Smooth muscle cell (in vitro differentiated cells): ENCODE results near the gene DMC1. TPM values are rescaled to one million over a fixed set of nuclear protein-coding genes. Genes with fewer than 3 reads are reported as not detected.
A peak's percentile ranks its signal among the peaks of the same experiment; 100 is the strongest.

ENCODE experiments used
- DNase-seq: peaks from one replicate; lab custom pipeline; 2025; ENCODE audit not compliant: unreplicated experiment; lab: John Stamatoyannopoulos, UW
- H2AFZ ChIP-seq: fragments of 200-600 bp; sonication (generic); 2 replicates; pipeline ENCODE4 v1.6.0; 2016; ENCODE audit warnings: antibody characterized with exemption, low read depth, mild to moderate bottlenecking
- H3F3A ChIP-seq: fragments of 200-600 bp; sonication (generic); 2 replicates; pipeline ENCODE4 v1.6.0; 2017; ENCODE audit warnings: antibody characterized with exemption, low read depth
- H3K27ac ChIP-seq: fragments of 200-600 bp; sonication (generic); 2 replicates; pipeline ENCODE4 v1.5.1; 2016; ENCODE audit warnings: low read depth, mild to moderate bottlenecking
- H3K27me3 ChIP-seq: fragments of 200-600 bp; sonication (generic); 2 replicates; pipeline ENCODE4 v1.6.1; 2016; ENCODE audit warnings: low read depth, mild to moderate bottlenecking
- H3K36me3 ChIP-seq: fragments of 200-600 bp; sonication (generic); 2 replicates; pipeline ENCODE4 v1.5.1; 2016; ENCODE audit warnings: low read depth
- H3K4me1 ChIP-seq: fragments of 200-600 bp; sonication (generic); 2 replicates; pipeline ENCODE4 v1.5.1; 2016; ENCODE audit warnings: low read depth
- H3K4me2 ChIP-seq: fragments of 200-600 bp; sonication (generic); 2 replicates; pipeline ENCODE4 v1.6.0; 2016; ENCODE audit warnings: mild to moderate bottlenecking
- H3K4me3 ChIP-seq: fragments of 200-600 bp; sonication (generic); 2 replicates; pipeline ENCODE4 v1.5.1; 2016; ENCODE audit warnings: mild to moderate bottlenecking
- H3K79me2 ChIP-seq: fragments of 200-600 bp; sonication (generic); 2 replicates; pipeline ENCODE4 v1.6.0; 2016; ENCODE audit warnings: low read depth, mild to moderate bottlenecking
- H3K9ac ChIP-seq: fragments of 200-600 bp; sonication (generic); 2 replicates; pipeline ENCODE4 v1.6.0; 2016; ENCODE audit warnings: low read depth
- H3K9me3 ChIP-seq: fragments of 200-600 bp; sonication (generic); replicated peaks from 2 replicates; pipeline ENCODE4 v1.5.1; 2016; ENCODE audit warnings: low read depth
- H4K20me1 ChIP-seq: fragments of 200-600 bp; sonication (generic); 2 replicates; pipeline ENCODE4 v1.6.0; 2016; ENCODE audit warnings: low read depth
- WGBS: methylation state at CpG from one replicate; pipeline ENCODE4 v1.1.7; 2016; ENCODE audit warnings: low lambda C conversion rate; 5-methylcytosine and 5-hydroxymethylcytosine counted together
- polyA plus RNA-seq: library from polyadenylated mRNA; unstranded; fragments of >200 nt; fragmentation: Nextera tagmentation; extraction: Ambion mirVana; gene quantifications from 2 replicates; pipeline ENCODE4 v1.2.1, GENCODE V29; 2016
- total RNA-seq: library from RNA; depleted of rRNA; stranded (reverse); fragments of >200 nt; gene quantifications from 2 replicates; pipeline ENCODE4 v1.2.3, GENCODE V29; 2014
- TF ChIP-seq, protein P1 (sequence below): fragments of 200-600 bp; sonication (generic); IDR thresholded peaks from 2 replicates; pipeline ENCODE4 v1.5.1; 2017; ENCODE audit warnings: borderline replicate concordance, mild to moderate bottlenecking, antibody characterized with exemption; ENCODE audit not compliant: insufficient read depth, poor library complexity, severe bottlenecking

DMC1 gene
- total and polyA plus RNA-seq, 2 experiments from 2014 or later: 0.81 to 1.1 TPM

DNA sequence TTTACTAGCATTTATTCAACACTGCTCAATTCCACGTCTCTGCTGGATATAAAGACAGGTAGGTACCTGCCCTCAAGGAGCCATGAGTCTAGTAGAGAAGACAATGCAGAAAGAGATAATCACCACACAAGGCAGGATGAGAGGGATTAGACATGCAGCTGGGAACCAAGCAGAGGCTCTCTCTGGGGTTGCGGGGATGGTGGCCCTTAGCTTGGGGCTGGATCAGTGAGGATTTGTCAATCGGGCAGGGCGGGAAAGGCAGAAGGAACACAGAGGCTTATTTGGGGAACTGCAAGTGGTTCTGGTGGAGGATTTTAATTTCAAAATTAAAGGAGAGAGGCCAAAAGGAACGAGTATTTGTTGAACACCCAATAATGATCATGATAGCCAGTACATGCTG, 8.5 kb upstream of the DMC1 start:
- Histone ChIP-seq H3K9me3 (no peaks in the 10 kb centered on the region), H3K4me2 (no peak overlapping the region), H3K4me3 (no peak overlapping the region), H3K9ac (no peak overlapping the region), H2AFZ (no peak overlapping the region), H3K4me1 (no peaks in the 10 kb centered on the region), H3K36me3 (no peaks in the 10 kb centered on the region), H3F3A (no peaks in the 10 kb centered on the region), H3K27me3 (no peaks in the 10 kb centered on the region), H3K79me2 (no peaks in the 10 kb centered on the region), H4K20me1 (no peaks in the 10 kb centered on the region), H3K27ac (no peak overlapping the region)
- WGBS: 77% methylated on average over 5 of the region's 5 CpGs
- DNase-seq: no peak
- TF ChIP-seq, protein P1, sequence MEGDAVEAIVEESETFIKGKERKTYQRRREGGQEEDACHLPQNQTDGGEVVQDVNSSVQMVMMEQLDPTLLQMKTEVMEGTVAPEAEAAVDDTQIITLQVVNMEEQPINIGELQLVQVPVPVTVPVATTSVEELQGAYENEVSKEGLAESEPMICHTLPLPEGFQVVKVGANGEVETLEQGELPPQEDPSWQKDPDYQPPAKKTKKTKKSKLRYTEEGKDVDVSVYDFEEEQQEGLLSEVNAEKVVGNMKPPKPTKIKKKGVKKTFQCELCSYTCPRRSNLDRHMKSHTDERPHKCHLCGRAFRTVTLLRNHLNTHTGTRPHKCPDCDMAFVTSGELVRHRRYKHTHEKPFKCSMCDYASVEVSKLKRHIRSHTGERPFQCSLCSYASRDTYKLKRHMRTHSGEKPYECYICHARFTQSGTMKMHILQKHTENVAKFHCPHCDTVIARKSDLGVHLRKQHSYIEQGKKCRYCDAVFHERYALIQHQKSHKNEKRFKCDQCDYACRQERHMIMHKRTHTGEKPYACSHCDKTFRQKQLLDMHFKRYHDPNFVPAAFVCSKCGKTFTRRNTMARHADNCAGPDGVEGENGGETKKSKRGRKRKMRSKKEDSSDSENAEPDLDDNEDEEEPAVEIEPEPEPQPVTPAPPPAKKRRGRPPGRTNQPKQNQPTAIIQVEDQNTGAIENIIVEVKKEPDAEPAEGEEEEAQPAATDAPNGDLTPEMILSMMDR: no peak

DNA sequence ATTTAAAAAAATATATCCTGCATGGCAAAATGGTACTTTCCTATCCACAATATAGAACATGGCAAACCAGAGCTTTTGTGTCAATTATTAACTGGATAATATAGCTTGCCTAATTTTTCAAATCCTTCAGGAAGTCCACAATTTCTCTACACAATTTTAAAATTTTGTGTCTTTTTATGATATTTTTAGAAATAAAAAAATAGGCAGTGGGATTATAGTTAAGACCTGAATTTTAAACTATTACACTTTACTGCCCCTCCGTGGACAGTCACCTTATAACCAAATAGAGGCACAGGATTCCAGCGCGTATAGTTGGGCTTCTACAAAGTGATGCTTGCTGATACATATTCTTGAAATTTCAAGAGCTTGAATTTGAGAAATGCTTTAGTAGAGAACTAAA, 2.1 kb upstream of the DMC1 start:
- Histone ChIP-seq H3K27ac (no peak overlapping the region), H3K4me3 (no peak overlapping the region), H3K27me3 (peaks cover 6% of the 10 kb centered on the region), H3K4me2 (no peak overlapping the region), H2AFZ (no peak overlapping the region), H3K9ac (no peak overlapping the region), H4K20me1 (no peaks in the 10 kb centered on the region), H3K4me1 (peaks cover 7% of the 10 kb centered on the region), H3F3A (peaks cover 17% of the 10 kb centered on the region), H3K36me3 (no peaks in the 10 kb centered on the region), H3K9me3 (no peaks in the 10 kb centered on the region), H3K79me2 (no peaks in the 10 kb centered on the region)
- no peak for DNase-seq
- TF ChIP-seq, protein P1: peak; percentile 52
- 9% methylated on average over 3 of the region's 3 CpGs for WGBS

DNA sequence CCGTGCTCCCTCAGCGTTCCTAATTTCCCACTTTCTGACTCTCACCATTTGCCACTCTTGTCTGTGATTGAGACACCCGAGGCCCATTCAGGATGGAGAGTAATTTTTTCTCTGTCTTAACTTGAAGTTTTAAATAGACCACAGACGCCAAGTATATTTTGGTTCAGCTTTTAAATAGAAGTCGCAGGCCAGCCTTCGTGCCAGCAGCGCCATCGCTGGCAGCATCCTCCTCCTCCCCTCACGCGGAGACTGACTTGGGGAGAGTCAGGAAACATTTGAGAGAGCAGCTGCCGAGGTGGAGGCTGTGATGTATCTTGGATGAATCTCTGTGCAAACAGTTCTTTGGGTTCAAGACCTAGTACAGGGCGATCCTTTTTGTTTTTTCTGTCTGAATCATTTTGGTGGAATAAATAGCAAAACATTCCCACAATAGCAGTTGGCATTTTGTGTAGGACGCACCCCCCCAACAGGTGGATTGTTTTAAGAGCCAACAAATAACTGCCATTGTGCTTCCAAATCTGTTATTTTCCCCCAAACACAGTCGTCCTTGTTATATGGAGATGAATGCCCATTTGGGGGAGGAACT, 889 bp upstream of the DMC1 start:
- Histone ChIP-seq H3F3A (peaks cover 17% of the 10 kb centered on the region), H3K4me3 (peak overlapping the region; percentile 67), H3K36me3 (no peaks in the 10 kb centered on the region), H3K9ac (peak overlapping the region; percentile 37), H3K27me3 (peaks cover 6% of the 10 kb centered on the region), H3K79me2 (no peaks in the 10 kb centered on the region), H3K4me1 (peaks cover 7% of the 10 kb centered on the region), H2AFZ (peak overlapping the region; percentile 79), H3K4me2 (peak overlapping the region; percentile 95), H4K20me1 (no peaks in the 10 kb centered on the region), H3K27ac (no peak overlapping the region), H3K9me3 (no peaks in the 10 kb centered on the region)
- DNase-seq: peak; percentile 15
- WGBS: 8% methylated on average over 14 of the region's 14 CpGs
- TF ChIP-seq, protein P1: no peak
